Measurements from ENCODE around the gene FOXO6.

The FOXO6 gene

DNA sequence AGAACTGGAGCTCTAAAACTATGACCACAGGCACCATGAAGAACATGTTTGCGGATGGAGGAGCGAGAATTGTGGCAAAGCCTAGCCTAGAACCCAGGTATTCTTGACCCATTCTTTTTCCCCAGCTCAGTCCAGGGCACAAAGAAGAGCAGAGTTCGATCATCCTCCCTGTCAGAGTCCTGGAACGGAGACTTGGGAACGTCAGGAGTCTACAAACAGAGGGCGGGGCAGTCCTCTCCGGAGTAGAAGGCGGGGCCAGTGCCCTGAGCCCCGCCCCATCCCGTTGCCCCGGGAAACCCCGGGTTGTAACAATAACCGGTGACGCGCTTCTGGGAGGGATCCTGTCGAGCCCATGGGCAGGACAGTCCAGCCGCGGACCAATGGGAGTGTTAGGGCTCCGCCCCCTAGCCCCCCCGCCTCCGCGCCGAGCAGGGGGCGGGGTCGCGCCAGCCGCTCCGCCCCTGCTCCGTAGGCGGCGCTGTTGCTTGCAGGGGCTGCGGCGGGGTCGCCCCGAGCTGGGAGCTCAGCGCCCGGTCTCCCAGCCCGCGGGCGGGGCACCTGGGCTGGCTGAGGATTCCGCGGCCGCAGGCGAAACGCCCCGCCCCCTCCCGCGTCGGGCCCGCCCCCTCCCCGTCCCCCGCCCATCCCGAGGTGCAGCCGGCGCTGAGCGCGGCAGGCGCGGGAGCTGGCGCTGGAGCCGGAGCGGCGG, at the start of gene FOXO6:
TSS of gene FOXO6 (plus strand) at position 649 of the 709 bp plus-strand sequence.
- H3K4me1 ChIP-seq (ENCODE audit: insufficient read depth, low read length): peaks cover 63% of the 10 kb centered on the region

DNA sequence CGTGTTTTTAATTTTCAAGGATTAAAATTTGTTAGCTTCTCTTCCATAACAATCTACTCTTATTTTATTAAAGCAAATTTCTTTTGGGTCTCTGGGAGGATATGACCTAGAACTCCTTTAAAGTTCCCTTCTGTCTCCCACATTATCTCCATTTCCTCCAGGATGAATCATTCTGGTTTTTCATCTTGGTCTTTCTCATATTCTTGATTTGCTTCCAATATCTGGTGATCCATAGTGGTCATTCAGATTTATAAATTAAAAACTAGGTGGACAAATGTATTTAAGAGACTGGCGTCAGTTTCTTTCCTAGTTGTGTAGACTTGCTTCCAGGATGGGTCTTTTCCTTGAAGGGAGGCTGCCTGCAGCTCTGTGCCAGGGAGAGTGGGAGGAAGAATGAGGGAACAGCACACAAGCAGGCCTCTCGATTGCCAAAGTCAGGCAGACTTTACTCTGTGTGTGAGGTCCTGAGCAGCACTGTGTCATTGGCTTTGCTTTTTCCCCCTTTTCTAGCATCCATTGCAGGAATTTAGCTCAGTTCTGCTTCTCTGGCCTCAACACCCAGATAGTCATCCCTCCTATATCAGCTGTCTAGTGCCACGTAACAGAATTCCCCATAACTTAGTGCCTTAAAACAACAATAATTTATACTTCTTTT, 48.1 kb upstream of the FOXO6 start:
- no peaks in the 10 kb centered on the region for H3K9me3 ChIP-seq (ENCODE audit: low read length)
- no peak overlapping the region for H3K4me3 ChIP-seq (ENCODE audit: low read depth in 1 of 2, low read length in 2 of 2)
- no peaks in the 10 kb centered on the region for H3K27me3 ChIP-seq (ENCODE audit: control insufficient read depth in 1 of 2, insufficient read depth in 2 of 2, low read length in 2 of 2)
- no peaks in the 10 kb centered on the region for H3K36me3 ChIP-seq (ENCODE audit: insufficient read depth, low read length)
- peak overlapping the region; percentile 38 for H3K27ac ChIP-seq (ENCODE audit: low read depth, low read length)
- H3K4me1 ChIP-seq (ENCODE audit: insufficient read depth, low read length): peaks cover 29% of the 10 kb centered on the region
- no peak overlapping the region for H3K9ac ChIP-seq (ENCODE audit: low read length)

More for the DNA sequence above, at the start of gene FOXO6:
- no peaks in the 10 kb centered on the region for H3K36me3 ChIP-seq (ENCODE audit: insufficient read depth, low read length)
- H3K9me3 ChIP-seq (ENCODE audit: low read length): no peaks in the 10 kb centered on the region
- H3K27ac ChIP-seq (ENCODE audit: low read depth, low read length): peak within 1 kb of the TSS; percentile 8
- peak within 1 kb of the TSS; percentile 47 to 59 for H3K4me3 ChIP-seq (ENCODE audit: low read depth in 1 of 2, low read length in 2 of 2)
- peaks cover 0 to 5% of the 10 kb centered on the region in 2 donors for H3K27me3 ChIP-seq (ENCODE audit: control insufficient read depth in 1 of 2, insufficient read depth in 2 of 2, low read length in 2 of 2)
- no peak within 1 kb of the TSS for H3K9ac ChIP-seq (ENCODE audit: low read length)

DNA sequence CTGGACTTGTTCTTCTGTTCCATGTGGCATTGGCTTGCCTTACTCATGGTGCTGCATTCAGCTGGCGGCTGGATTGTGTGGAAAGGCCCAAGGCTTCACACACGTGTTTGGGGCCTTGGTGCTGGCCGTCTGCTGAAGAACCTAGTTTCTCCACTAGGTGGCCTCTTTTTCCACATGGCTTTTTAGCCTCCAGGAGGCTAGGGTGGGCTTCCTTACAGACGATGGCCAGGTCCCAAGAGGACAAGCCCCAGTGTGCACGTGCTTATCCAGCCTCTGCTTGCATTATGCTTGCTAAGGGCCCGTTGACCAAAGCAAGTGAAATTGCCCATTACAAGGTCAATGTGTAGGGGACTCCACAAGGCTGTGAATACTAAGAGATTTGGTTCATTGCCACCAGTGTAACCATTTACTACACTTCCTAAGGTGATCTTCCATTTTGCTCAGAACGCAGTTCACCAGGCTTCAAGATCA, 47.5 kb upstream of the FOXO6 start:
- H3K27me3 ChIP-seq (ENCODE audit: control insufficient read depth in 1 of 2, insufficient read depth in 2 of 2, low read length in 2 of 2): no peaks in the 10 kb centered on the region
- H3K4me3 ChIP-seq (ENCODE audit: low read depth in 1 of 2, low read length in 2 of 2): no peak overlapping the region
- peaks cover 29% of the 10 kb centered on the region for H3K4me1 ChIP-seq (ENCODE audit: insufficient read depth, low read length)
- H3K9ac ChIP-seq (ENCODE audit: low read length): no peak overlapping the region
- peak overlapping the region; percentile 38 for H3K27ac ChIP-seq (ENCODE audit: low read depth, low read length)
- H3K36me3 ChIP-seq (ENCODE audit: insufficient read depth, low read length): no peaks in the 10 kb centered on the region
- no peaks in the 10 kb centered on the region for H3K9me3 ChIP-seq (ENCODE audit: low read length)

DNA sequence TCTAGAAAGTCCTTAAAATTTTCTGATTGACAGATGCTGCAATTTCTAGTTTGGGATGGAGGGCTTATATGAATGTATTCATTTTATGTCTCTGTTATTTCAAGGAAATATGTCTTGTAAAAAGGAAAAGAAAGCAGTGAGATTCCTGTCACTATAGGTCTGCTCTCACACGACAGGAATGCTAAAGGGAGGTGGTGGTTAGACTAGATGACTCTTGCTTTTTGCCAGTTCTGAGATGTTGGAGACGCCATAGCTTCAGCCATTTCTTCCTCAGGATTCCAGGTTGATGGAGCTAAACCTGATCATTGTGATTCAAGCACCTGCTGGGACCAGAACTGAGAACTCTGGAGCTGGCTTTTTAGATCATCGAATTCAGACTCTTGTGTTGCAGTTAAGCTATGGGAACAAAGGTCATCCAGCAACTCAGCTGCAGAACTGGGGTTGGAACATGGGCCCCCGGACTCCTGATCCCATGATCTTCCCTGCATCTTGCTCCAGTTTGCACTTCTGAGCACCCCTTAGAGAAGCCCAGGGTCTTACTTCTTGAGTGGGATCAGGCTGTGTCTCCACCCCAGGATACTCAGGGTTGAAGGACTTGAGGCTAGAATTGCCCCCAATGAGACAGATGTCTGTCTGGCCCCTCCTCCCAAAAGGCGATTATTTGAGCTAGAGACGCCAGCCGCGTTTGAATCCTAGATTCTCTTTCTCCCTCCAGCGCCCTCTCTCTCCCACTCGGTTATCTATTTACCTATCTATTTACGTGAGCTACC, 46.7 kb upstream of the FOXO6 start:
- no peak overlapping the region for H3K4me3 ChIP-seq (ENCODE audit: low read depth in 1 of 2, low read length in 2 of 2)
- peaks cover 36% of the 10 kb centered on the region for H3K4me1 ChIP-seq (ENCODE audit: insufficient read depth, low read length)
- H3K36me3 ChIP-seq (ENCODE audit: insufficient read depth, low read length): no peaks in the 10 kb centered on the region
- no peak overlapping the region for H3K27ac ChIP-seq (ENCODE audit: low read depth, low read length)
- H3K27me3 ChIP-seq (ENCODE audit: control insufficient read depth in 1 of 2, insufficient read depth in 2 of 2, low read length in 2 of 2): no peaks in the 10 kb centered on the region
- H3K9me3 ChIP-seq (ENCODE audit: low read length): no peaks in the 10 kb centered on the region
- H3K9ac ChIP-seq (ENCODE audit: low read length): no peak overlapping the region

GRCh38 chr1:41315146-41315822, 46.0 kb upstream of the FOXO6 start:
- no peaks in the 10 kb centered on the region for H3K9me3 ChIP-seq (ENCODE audit: low read length)
- no peak overlapping the region for H3K9ac ChIP-seq (ENCODE audit: low read length)
- no peak overlapping the region for H3K4me3 ChIP-seq (ENCODE audit: low read depth in 1 of 2, low read length in 2 of 2)
- no peaks in the 10 kb centered on the region for H3K27me3 ChIP-seq (ENCODE audit: control insufficient read depth in 1 of 2, insufficient read depth in 2 of 2, low read length in 2 of 2)
- peaks cover 43% of the 10 kb centered on the region for H3K4me1 ChIP-seq (ENCODE audit: insufficient read depth, low read length)
- no peak overlapping the region for H3K27ac ChIP-seq (ENCODE audit: low read depth, low read length)
- H3K36me3 ChIP-seq (ENCODE audit: insufficient read depth, low read length): no peaks in the 10 kb centered on the region

- Histone ChIP-seq H3K27ac (ENCODE audit: low read depth, low read length) (no peak overlapping the region), H3K9ac (ENCODE audit: low read length) (no peak overlapping the region), H3K9me3 (ENCODE audit: low read length) (no peaks in the 10 kb centered on the region), H3K4me1 (ENCODE audit: insufficient read depth, low read length) (peaks cover 48% of the 10 kb centered on the region), H3K27me3 (ENCODE audit: control insufficient read depth in 1 of 2, insufficient read depth in 2 of 2, low read length in 2 of 2) (no peaks in the 10 kb centered on the region), H3K36me3 (ENCODE audit: insufficient read depth, low read length) (no peaks in the 10 kb centered on the region), H3K4me3 (ENCODE audit: low read depth in 1 of 2, low read length in 2 of 2) (no peak overlapping the region)
Observed at GRCh38 chr1:41315871-41316270, 45.4 kb upstream of the FOXO6 start.

DNA sequence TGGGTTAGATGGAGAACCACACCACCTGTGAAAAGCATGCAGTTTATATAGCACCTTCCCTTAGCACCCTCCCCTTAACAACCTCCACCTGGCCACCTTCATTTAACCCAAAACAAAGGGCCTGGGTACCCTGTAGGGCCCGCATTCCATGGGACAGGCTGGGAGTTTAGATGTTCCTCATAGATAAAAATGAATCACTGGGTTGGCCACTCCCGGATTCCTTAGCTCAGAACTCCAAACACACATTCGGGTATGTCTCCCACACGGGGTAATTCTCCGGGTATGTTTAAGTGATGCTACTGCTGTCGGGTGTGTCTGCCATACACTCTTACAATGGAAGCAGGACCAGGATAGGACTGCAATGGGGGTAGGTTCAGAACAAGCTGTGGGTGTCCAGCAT, 43.9 kb upstream of the FOXO6 start:
- no peak overlapping the region for H3K27ac ChIP-seq (ENCODE audit: low read depth, low read length)
- no peaks in the 10 kb centered on the region for H3K9me3 ChIP-seq (ENCODE audit: low read length)
- H3K27me3 ChIP-seq (ENCODE audit: control insufficient read depth in 1 of 2, insufficient read depth in 2 of 2, low read length in 2 of 2): no peaks in the 10 kb centered on the region
- H3K4me1 ChIP-seq (ENCODE audit: insufficient read depth, low read length): peaks cover 48% of the 10 kb centered on the region
- no peak overlapping the region for H3K4me3 ChIP-seq (ENCODE audit: low read depth in 1 of 2, low read length in 2 of 2)
- no peaks in the 10 kb centered on the region for H3K36me3 ChIP-seq (ENCODE audit: insufficient read depth, low read length)
- no peak overlapping the region for H3K9ac ChIP-seq (ENCODE audit: low read length)

GRCh38 chr1:41318135-41318534, 43.1 kb upstream of the FOXO6 start:
- no peaks in the 10 kb centered on the region for H3K9me3 ChIP-seq (ENCODE audit: low read length)
- no peaks in the 10 kb centered on the region for H3K36me3 ChIP-seq (ENCODE audit: insufficient read depth, low read length)
- no peak overlapping the region for H3K4me3 ChIP-seq (ENCODE audit: low read depth in 1 of 2, low read length in 2 of 2)
- peaks cover 46% of the 10 kb centered on the region for H3K4me1 ChIP-seq (ENCODE audit: insufficient read depth, low read length)
- no peaks in the 10 kb centered on the region for H3K27me3 ChIP-seq (ENCODE audit: control insufficient read depth in 1 of 2, insufficient read depth in 2 of 2, low read length in 2 of 2)
- no peak overlapping the region for H3K9ac ChIP-seq (ENCODE audit: low read length)
- H3K27ac ChIP-seq (ENCODE audit: low read depth, low read length): no peak overlapping the region

DNA sequence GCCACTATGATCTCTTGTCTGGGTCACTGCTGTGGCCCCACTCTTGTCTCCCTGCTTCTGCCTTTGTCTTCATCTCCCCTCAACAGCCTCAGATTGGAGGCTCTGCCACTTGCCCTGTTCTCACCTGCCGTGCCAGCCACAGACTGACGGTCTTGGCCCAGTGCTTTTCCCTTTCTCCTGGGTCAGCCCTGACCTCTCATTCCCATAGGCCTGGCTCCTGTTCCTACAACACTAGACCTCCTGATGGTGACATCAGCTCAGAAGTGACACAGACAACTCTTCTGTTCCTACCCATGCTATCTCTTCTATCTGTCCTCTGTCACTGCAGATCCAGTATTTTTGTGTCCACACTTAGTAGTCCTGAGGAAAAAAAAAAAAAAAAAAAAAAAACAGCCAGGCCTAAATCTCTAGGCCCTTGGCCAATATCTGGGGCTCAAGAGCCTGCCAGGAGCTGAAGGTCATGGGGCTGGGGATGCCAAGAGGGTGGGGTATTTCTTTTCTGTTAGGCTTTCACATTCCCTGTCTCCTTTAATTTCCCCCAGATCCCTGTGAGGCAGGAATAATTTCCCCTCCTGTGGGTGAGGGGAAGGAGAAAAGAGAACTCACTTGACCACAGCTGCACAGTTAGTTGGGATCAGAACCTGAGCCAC, 42.0 kb upstream of the FOXO6 start:
- no peak overlapping the region for H3K9ac ChIP-seq (ENCODE audit: low read length)
- no peaks in the 10 kb centered on the region for H3K27me3 ChIP-seq (ENCODE audit: control insufficient read depth in 1 of 2, insufficient read depth in 2 of 2, low read length in 2 of 2)
- no peaks in the 10 kb centered on the region for H3K9me3 ChIP-seq (ENCODE audit: low read length)
- H3K36me3 ChIP-seq (ENCODE audit: insufficient read depth, low read length): no peaks in the 10 kb centered on the region
- peak overlapping the region; percentile 17 for H3K27ac ChIP-seq (ENCODE audit: low read depth, low read length)
- H3K4me1 ChIP-seq (ENCODE audit: insufficient read depth, low read length): peaks cover 35% of the 10 kb centered on the region
- no peak overlapping the region for H3K4me3 ChIP-seq (ENCODE audit: low read depth in 1 of 2, low read length in 2 of 2)

GRCh38 chr1:41319807-41320711, 41.2 kb upstream of the FOXO6 start:
- H3K27ac ChIP-seq (ENCODE audit: low read depth, low read length): peak overlapping the region; percentile 17
- no peaks in the 10 kb centered on the region for H3K36me3 ChIP-seq (ENCODE audit: insufficient read depth, low read length)
- peak overlapping the region in 1 of 2 donors; percentile 4 for H3K4me3 ChIP-seq (ENCODE audit: low read depth in 1 of 2, low read length in 2 of 2)
- no peaks in the 10 kb centered on the region for H3K9me3 ChIP-seq (ENCODE audit: low read length)
- no peaks in the 10 kb centered on the region for H3K27me3 ChIP-seq (ENCODE audit: control insufficient read depth in 1 of 2, insufficient read depth in 2 of 2, low read length in 2 of 2)
- H3K4me1 ChIP-seq (ENCODE audit: insufficient read depth, low read length): peaks cover 27% of the 10 kb centered on the region
- H3K9ac ChIP-seq (ENCODE audit: low read length): no peak overlapping the region

Measured in muscle layer of colon (tissue), 2 donors.